Activated T-helper 1 cell treated with anti-CD3 and anti-CD28 coated beads, Interleukin-12 subunit alpha, Interleukin-12 subunit beta, Interleukin-2, Interleukin-4 antibody, amounts not matched to agents 30 ng/mL and 10 ng/mL and 1 ng/mL, durations not matched to agents 14 hours and 24 hours and 36 hours (primary cell): ENCODE measurements around the gene IGFBP2. TPM values are rescaled to one million over a fixed set of nuclear protein-coding genes. Genes with fewer than 3 reads are reported as not detected.

Experiments used
- DNase-seq: peaks from one replicate; pipeline ENCODE4 v3.0.0; 2021; ENCODE audit warnings: low spot score
- H3K27ac Mint-ChIP-seq: one replicate; pipeline ENCODE4 v1.8.0; 2021; ENCODE audit warnings: mild to moderate bottlenecking, mixed read lengths
- H3K27me3 Mint-ChIP-seq: one replicate; pipeline ENCODE4 v1.8.0; 2022; ENCODE audit warnings: mild to moderate bottlenecking, moderate library complexity, mixed read lengths; ENCODE audit not compliant: insufficient read depth
- H3K36me3 Mint-ChIP-seq: one replicate; pipeline ENCODE4 v1.8.0; 2021; ENCODE audit warnings: low read depth, mixed read lengths
- H3K4me1 Mint-ChIP-seq: one replicate; pipeline ENCODE4 v1.8.0; 2021; ENCODE audit warnings: low read depth, mixed read lengths
- H3K4me3 Mint-ChIP-seq: one replicate; pipeline ENCODE4 v1.8.0; 2021; ENCODE audit warnings: mild to moderate bottlenecking, moderate library complexity, mixed read lengths
- H3K9me3 Mint-ChIP-seq: one replicate; pipeline ENCODE4 v1.8.0; 2021; ENCODE audit warnings: mixed read lengths
- intact Hi-C: fragments of 100-400 bp; cut with micrococcal nuclease; formaldehyde crosslinking; loops from one replicate; pipeline ENCODE4 v1.15.1; 2024
- total RNA-seq: library from RNA; stranded (reverse); gene quantifications from 2 replicates; pipeline ENCODE4 v1.2.3, GENCODE V29; 2022

Gene IGFBP2
- total RNA-seq, 1 donor from 2014 or later, result 12.3 TPM

GRCh38 chr2:216619411-216620393 lies 13.5 kb upstream of the IGFBP2 start:
- intact Hi-C loops, result no loop called here
- H3K36me3 Mint-ChIP-seq, result no peaks in the 10 kb centered on the region
- peaks cover 6% of the 10 kb centered on the region for H3K27me3 Mint-ChIP-seq
- peak overlapping the region; percentile 72 for H3K27ac Mint-ChIP-seq
- H3K4me1 Mint-ChIP-seq, result peaks cover 12% of the 10 kb centered on the region
- no peaks in the 10 kb centered on the region for H3K9me3 Mint-ChIP-seq
- H3K4me3 Mint-ChIP-seq, result no peak overlapping the region
- no peak for DNase-seq

- intact Hi-C loops, result no loop called here
- peaks cover 12% of the 10 kb centered on the region for H3K4me1 Mint-ChIP-seq
- DNase-seq, result no peak
- H3K27ac Mint-ChIP-seq, result no peak overlapping the region
- H3K4me3 Mint-ChIP-seq, result no peak overlapping the region
- no peaks in the 10 kb centered on the region for H3K9me3 Mint-ChIP-seq
- no peaks in the 10 kb centered on the region for H3K36me3 Mint-ChIP-seq
- H3K27me3 Mint-ChIP-seq, result no peaks in the 10 kb centered on the region
Measured at GRCh38 chr2:216620786-216621185, 12.4 kb upstream of the IGFBP2 start.

- no peaks in the 10 kb centered on the region for H3K27me3 Mint-ChIP-seq
- intact Hi-C loops, result no loop called here
- H3K4me3 Mint-ChIP-seq, result no peak overlapping the region
- DNase-seq, result no peak
- H3K36me3 Mint-ChIP-seq, result no peaks in the 10 kb centered on the region
- no peaks in the 10 kb centered on the region for H3K9me3 Mint-ChIP-seq
- H3K4me1 Mint-ChIP-seq, result peaks cover 12% of the 10 kb centered on the region
- H3K27ac Mint-ChIP-seq, result no peak overlapping the region
Measured at GRCh38 chr2:216621292-216621691, 11.9 kb upstream of the IGFBP2 start.

GRCh38 chr2:216622526-216622925 lies 10.7 kb upstream of the IGFBP2 start:
- H3K27ac Mint-ChIP-seq, result no peak overlapping the region
- no peak for DNase-seq

GRCh38 chr2:216624251-216624650 lies 9.0 kb upstream of the IGFBP2 start:
- H3K27me3 Mint-ChIP-seq, result peaks cover 11% of the 10 kb centered on the region
- no peak overlapping the region for H3K4me3 Mint-ChIP-seq
- H3K4me1 Mint-ChIP-seq, result peaks cover 7% of the 10 kb centered on the region
- no peak for DNase-seq
- H3K36me3 Mint-ChIP-seq, result no peaks in the 10 kb centered on the region
- no peaks in the 10 kb centered on the region for H3K9me3 Mint-ChIP-seq
- intact Hi-C loops, result no loop called here
- H3K27ac Mint-ChIP-seq, result no peak overlapping the region

More at GRCh38 chr2:216622526-216622925, 10.7 kb upstream of the IGFBP2 start:
- peaks cover 12% of the 10 kb centered on the region for H3K4me1 Mint-ChIP-seq
- intact Hi-C loops, result no loop called here
- no peaks in the 10 kb centered on the region for H3K36me3 Mint-ChIP-seq
- no peak overlapping the region for H3K4me3 Mint-ChIP-seq
- no peaks in the 10 kb centered on the region for H3K9me3 Mint-ChIP-seq
- peaks cover 2% of the 10 kb centered on the region for H3K27me3 Mint-ChIP-seq

GRCh38 chr2:216626168-216626874 lies 6.9 kb upstream of the IGFBP2 start:
- H3K36me3 Mint-ChIP-seq, result no peaks in the 10 kb centered on the region
- no peak overlapping the region for H3K4me3 Mint-ChIP-seq
- no peaks in the 10 kb centered on the region for H3K4me1 Mint-ChIP-seq
- peaks cover 22% of the 10 kb centered on the region for H3K27me3 Mint-ChIP-seq
- H3K27ac Mint-ChIP-seq, result no peak overlapping the region
- intact Hi-C loops, result no loop called here
- no peaks in the 10 kb centered on the region for H3K9me3 Mint-ChIP-seq
- no peak for DNase-seq

GRCh38 chr2:216626875-216627245 lies 6.4 kb upstream of the IGFBP2 start:
- Mint-ChIP-seq H3K36me3 (no peaks in the 10 kb centered on the region), H3K4me1 (no peaks in the 10 kb centered on the region), H3K27me3 (peaks cover 27% of the 10 kb centered on the region), H3K27ac (no peak overlapping the region), H3K9me3 (no peaks in the 10 kb centered on the region), H3K4me3 (no peak overlapping the region)
- intact Hi-C loops, result no loop called here
- DNase-seq, result no peak

GRCh38 chr2:216629784-216630183 lies 3.4 kb upstream of the IGFBP2 start:
- Mint-ChIP-seq H3K27me3 (peaks cover 49% of the 10 kb centered on the region), H3K4me3 (no peak overlapping the region), H3K36me3 (peaks cover 2% of the 10 kb centered on the region), H3K9me3 (no peaks in the 10 kb centered on the region), H3K4me1 (peaks cover 7% of the 10 kb centered on the region), H3K27ac (no peak overlapping the region)
- intact Hi-C loops, result no loop called here
- DNase-seq, result no peak

GRCh38 chr2:216632346-216632951 lies 771 bp upstream of the IGFBP2 start:
- Mint-ChIP-seq H3K27ac (no peak overlapping the region), H3K9me3 (no peaks in the 10 kb centered on the region), H3K4me1 (peaks cover 23% of the 10 kb centered on the region), H3K4me3 (peak overlapping the region; percentile 83), H3K36me3 (peaks cover 7% of the 10 kb centered on the region), H3K27me3 (peaks cover 67% of the 10 kb centered on the region)
- no peak for DNase-seq
- intact Hi-C loops, result no loop called here

GRCh38 chr2:216633616-216634369 lies 573 bp downstream of the IGFBP2 start:
- H3K27me3 Mint-ChIP-seq, result peaks cover 60% of the 10 kb centered on the region
- H3K9me3 Mint-ChIP-seq, result no peaks in the 10 kb centered on the region
- intact Hi-C loops, result loop anchor here (1.0 kb wide), 1 partner anchor 27 kb away; no protein-coding TSS in a partner anchor
- peaks cover 23% of the 10 kb centered on the region for H3K4me1 Mint-ChIP-seq
- H3K4me3 Mint-ChIP-seq, result peak overlapping the region; percentile 84
- no peak for DNase-seq
- H3K27ac Mint-ChIP-seq, result peak overlapping the region; percentile 44
- H3K36me3 Mint-ChIP-seq, result peaks cover 7% of the 10 kb centered on the region

- Mint-ChIP-seq H3K27ac (no peak overlapping the region), H3K4me1 (peaks cover 23% of the 10 kb centered on the region), H3K9me3 (no peaks in the 10 kb centered on the region), H3K36me3 (peaks cover 7% of the 10 kb centered on the region), H3K27me3 (peaks cover 58% of the 10 kb centered on the region), H3K4me3 (peak overlapping the region; percentile 84)
- intact Hi-C loops, result no loop called here
- no peak for DNase-seq
Measured at GRCh38 chr2:216634370-216635148, 1.3 kb downstream of the IGFBP2 start.

GRCh38 chr2:216635171-216635570 lies 2.0 kb downstream of the IGFBP2 start:
- DNase-seq, result no peak
- Mint-ChIP-seq H3K9me3 (no peaks in the 10 kb centered on the region), H3K4me3 (peak overlapping the region; percentile 80), H3K36me3 (peaks cover 7% of the 10 kb centered on the region), H3K27ac (peak overlapping the region; percentile 75), H3K27me3 (peaks cover 53% of the 10 kb centered on the region), H3K4me1 (peaks cover 23% of the 10 kb centered on the region)
- intact Hi-C loops, result no loop called here
